Stimulated activated CD8-positive, alpha-beta memory T cell treated with anti-CD3 and anti-CD28 coated beads, Interleukin-7, amount 100 ng/mL, for 24 hours (primary cell): ENCODE measurements around the gene DISP3.
"Not testable (repeated sequence)": the region's sequence is repeated elsewhere in the genome, so short reads cannot be mapped to it uniquely, and the experiment has no call there.

ENCODE experiments used
- DNase-seq: peaks from one replicate; pipeline ENCODE4 v3.0.0-alpha.2; 2020; ENCODE audit warnings: low read depth

The DISP3 gene

DNA sequence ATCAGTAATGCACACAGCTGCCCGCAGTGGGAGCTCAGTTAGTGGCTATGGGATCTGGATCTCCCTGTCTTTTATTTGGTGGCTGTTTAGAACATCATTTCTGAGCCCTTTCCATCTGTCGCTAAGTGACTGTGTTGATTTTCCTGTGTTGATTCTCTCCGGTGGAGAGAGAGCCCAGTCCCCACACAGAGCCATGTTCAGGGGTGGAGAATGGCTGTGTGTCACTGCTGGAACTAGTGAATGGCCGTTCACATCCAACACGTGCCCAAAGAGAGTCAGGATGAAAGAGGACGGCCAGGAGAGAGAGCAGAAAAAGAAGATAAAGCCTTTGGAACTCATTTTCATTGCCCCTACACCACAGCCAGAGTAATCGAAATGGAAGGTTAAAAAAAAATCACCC is 99.0 kb downstream of the DISP3 start:
- no peak for DNase-seq

DNA sequence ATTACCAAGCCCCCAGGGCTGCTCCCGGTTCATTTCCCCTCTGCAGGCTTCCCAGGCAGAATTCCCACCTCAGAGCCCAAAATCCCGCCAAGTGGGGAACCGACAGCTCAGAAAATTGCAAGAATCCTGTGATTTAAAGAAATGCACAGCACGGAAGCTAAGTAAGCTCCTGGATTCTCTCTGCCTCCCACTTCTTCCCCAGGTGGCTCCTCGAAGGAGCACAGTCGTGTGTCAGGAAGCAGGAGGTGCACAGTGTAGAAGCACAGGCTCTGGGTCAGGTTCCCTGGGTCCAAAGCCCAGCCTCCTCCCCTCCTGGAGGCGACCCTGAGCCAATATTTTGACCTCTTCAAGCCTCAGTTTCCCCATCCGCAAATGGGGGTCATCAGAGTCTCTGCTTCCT is 100.6 kb downstream of the DISP3 start:
- no peak for DNase-seq

DNA sequence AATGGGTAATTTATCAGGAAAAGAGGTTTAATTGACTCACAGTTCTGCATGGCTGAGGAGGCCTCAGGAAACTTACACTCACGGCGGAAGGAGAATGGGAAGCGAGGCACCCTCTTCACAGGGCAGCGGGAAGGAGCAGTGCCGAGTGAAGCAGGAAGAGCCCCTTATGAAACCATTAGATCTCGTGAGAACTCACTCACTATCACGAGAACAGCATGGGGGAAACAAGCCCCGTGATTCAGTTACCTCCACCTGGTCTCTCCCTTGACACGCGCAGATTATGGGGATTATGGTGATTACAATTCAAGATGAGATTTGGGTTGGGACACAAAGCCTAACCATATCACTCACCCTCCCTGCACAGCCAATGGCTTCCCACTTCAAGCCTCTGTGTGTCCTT is 101.1 kb downstream of the DISP3 start:
- not testable (repeated sequence) for DNase-seq

DNA sequence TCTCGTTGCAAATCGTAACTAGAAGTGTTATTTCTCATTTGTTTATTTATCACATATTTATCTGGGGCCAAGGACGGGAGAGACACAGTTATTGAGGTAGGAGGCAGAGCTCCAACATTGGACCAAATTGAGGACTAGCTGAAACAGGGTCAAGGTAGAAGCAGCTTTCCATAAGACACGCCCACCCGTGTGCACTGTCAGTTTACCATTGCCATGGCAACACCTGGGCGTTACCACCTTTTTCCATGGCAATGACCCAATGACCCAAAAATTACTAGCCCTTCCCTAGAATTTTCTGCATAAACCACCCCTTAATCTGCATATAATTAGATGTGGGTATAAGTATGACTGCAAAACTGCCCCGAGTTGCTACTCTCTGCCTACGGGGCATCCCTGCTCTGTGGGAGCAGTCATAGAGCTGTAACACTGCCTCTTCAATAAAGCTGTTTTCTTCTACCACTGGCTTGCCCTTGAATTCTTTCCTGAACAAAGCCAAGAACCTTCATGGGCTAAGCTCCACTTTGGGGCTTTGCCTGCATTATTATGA is 102.6 kb downstream of the DISP3 start:
- no peak for DNase-seq

DNA sequence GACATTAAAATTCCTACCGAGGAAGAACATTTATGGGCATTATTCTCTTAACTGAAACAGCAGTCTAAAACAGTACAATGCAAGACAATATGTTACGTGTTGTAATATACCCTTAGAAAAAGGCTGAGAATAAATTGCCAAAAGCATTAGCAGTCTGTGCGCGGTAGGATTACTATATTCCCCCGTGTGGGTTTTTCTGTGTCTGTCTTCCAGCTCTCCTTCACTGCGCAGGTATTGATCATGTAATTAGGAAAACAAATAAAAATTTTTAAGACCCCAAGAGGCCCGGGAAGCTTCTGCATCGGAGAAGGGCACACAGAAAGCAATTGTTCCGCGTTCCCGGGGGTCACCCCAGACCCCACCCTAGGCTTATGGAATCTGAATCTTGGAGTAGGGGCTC is 106.4 kb downstream of the DISP3 start:
- no peak for DNase-seq
